EL (cell line): ENCODE measurements around the gene MYRIP.

Experiments used
- DNase-seq: peaks from one replicate; pipeline ENCODE4 v3.0.0-alpha.2; 2016

MYRIP gene

GRCh38 chr3:40192628-40193027 lies 383.2 kb downstream of the MYRIP start:
- DNase-seq, result no peak

GRCh38 chr3:40196966-40197365 lies 387.6 kb downstream of the MYRIP start:
- no peak for DNase-seq

GRCh38 chr3:40200692-40201316 lies 391.4 kb downstream of the MYRIP start:
- peak; percentile 15 for DNase-seq

- DNase-seq, result no peak
Observed at GRCh38 chr3:40201770-40202169, 392.4 kb downstream of the MYRIP start.

GRCh38 chr3:40206522-40206921 lies 397.1 kb downstream of the MYRIP start:
- DNase-seq, result no peak

GRCh38 chr3:40207796-40208195 lies 398.4 kb downstream of the MYRIP start:
- no peak for DNase-seq

GRCh38 chr3:40208251-40208650 lies 398.8 kb downstream of the MYRIP start:
- DNase-seq, result no peak

- peak; percentile 47 for DNase-seq
Observed at GRCh38 chr3:40211579-40211978, 402.2 kb downstream of the MYRIP start.

GRCh38 chr3:40213556-40213955 lies 404.1 kb downstream of the MYRIP start:
- no peak for DNase-seq

- DNase-seq, result no peak
Observed at GRCh38 chr3:40215015-40215414, 405.6 kb downstream of the MYRIP start.

GRCh38 chr3:40216471-40216870 lies 407.1 kb downstream of the MYRIP start:
- no peak for DNase-seq

GRCh38 chr3:40223856-40224255 lies 414.4 kb downstream of the MYRIP start:
- no peak for DNase-seq

GRCh38 chr3:40224796-40225515 lies 415.5 kb downstream of the MYRIP start:
- no peak for DNase-seq

- DNase-seq, result no peak
Observed at GRCh38 chr3:40226636-40227035, 417.2 kb downstream of the MYRIP start.

- no peak for DNase-seq
Observed at GRCh38 chr3:40228792-40229350, 419.5 kb downstream of the MYRIP start.

- DNase-seq, result no peak
Observed at GRCh38 chr3:40229386-40229785, 420.0 kb downstream of the MYRIP start.

- no peak for DNase-seq
Observed at GRCh38 chr3:40229963-40230362, 420.6 kb downstream of the MYRIP start.

GRCh38 chr3:40230382-40230781 lies 421.0 kb downstream of the MYRIP start:
- no peak for DNase-seq

- no peak for DNase-seq
Observed at GRCh38 chr3:40232626-40233025, 423.2 kb downstream of the MYRIP start.

GRCh38 chr3:40237159-40237558 lies 427.8 kb downstream of the MYRIP start:
- DNase-seq, result no peak

- DNase-seq, result peak; percentile 14
Observed at GRCh38 chr3:40237889-40238571, 428.6 kb downstream of the MYRIP start.

- DNase-seq, result no peak
Observed at GRCh38 chr3:40240921-40241320, 431.5 kb downstream of the MYRIP start.

- no peak for DNase-seq
Observed at GRCh38 chr3:40242216-40242615, 432.8 kb downstream of the MYRIP start.

GRCh38 chr3:40242638-40243037 lies 433.2 kb downstream of the MYRIP start:
- DNase-seq, result no peak
